K562 (cell line): ENCODE results near the gene ORAI3. TPM values are rescaled to one million over a fixed set of nuclear protein-coding genes. Genes with fewer than 3 reads are reported as not detected.

Experiments used
- BRCA1 ChIP-seq, 2 experiments: fragments of 450-650 bp in 1 of 2; sonication (generic) in 1 of 2; formaldehyde crosslinking in 1 of 2; IDR thresholded peaks; 2 replicates each; pipeline versions ENCODE4 v1.5.0 to v1.6.1; 2017 to 2020; ENCODE audit warnings: mild to moderate bottlenecking in 1 of 2, missing genetic modification reagents in 1 of 2
- ETV5 ChIP-seq: sonication (generic); formaldehyde crosslinking; IDR thresholded peaks from 2 replicates; pipeline ENCODE4 v1.4.0; 2020; ENCODE audit warnings: low read depth, mild to moderate bottlenecking, missing genetic modification reagents
- NEUROD1 ChIP-seq: fragments of 150-350 bp; IDR thresholded peaks from 2 replicates; pipeline ENCODE4 v1.6.1; 2014; ENCODE audit warnings: borderline replicate concordance, low read length, low read depth; ENCODE audit not compliant: partially characterized antibody
- NR1H2 ChIP-seq: sonication (generic); formaldehyde crosslinking; IDR thresholded peaks from 2 replicates; pipeline ENCODE4 v1.4.0; 2020; ENCODE audit warnings: mild to moderate bottlenecking, missing genetic modification reagents
- PHF8 ChIP-seq: fragments of 200-600 bp; sonication (generic); IDR thresholded peaks from 2 replicates; pipeline ENCODE4 v1.6.1; 2012; ENCODE audit warnings: mixed run types, mild to moderate bottlenecking, inconsistent platforms, low read length, moderate library complexity, borderline replicate concordance
- POLR2H ChIP-seq: IDR thresholded peaks from 2 replicates; pipeline ENCODE4 v1.6.1; 2016; ENCODE audit warnings: missing genetic modification characterization, low read depth, mild to moderate bottlenecking, control low read depth, missing compliant biosample characterization, moderate library complexity
- RERE ChIP-seq: sonication (generic); formaldehyde crosslinking; IDR thresholded peaks from 2 replicates; pipeline ENCODE4 v1.8.0; 2023; ENCODE audit warnings: missing genetic modification reagents, mild to moderate bottlenecking, borderline replicate concordance
- ZBTB40 ChIP-seq, 2 experiments: fragments of 450-650 bp in 1 of 2; sonication (generic) in 1 of 2; formaldehyde crosslinking in 1 of 2; IDR thresholded peaks; 2 replicates each; pipeline versions ENCODE4 v1.7.1 to v1.9.0; 2016 to 2022; ENCODE audit warnings: inconsistent platforms in 1 of 2, mild to moderate bottlenecking in 1 of 2, missing genetic modification reagents in 1 of 2
- ZNF655 ChIP-seq: fragments of 250-450 bp; sonication (Bioruptor Pico); IDR thresholded peaks from 2 replicates; pipeline ENCODE4 v1.5.0; 2021
- polyA plus RNA-seq, 8 experiments: library from polyadenylated mRNA; depleted of rRNA in 4 of 8; stranded (reverse) in 5 of 8; unstranded in 3 of 8; fragments of >200 nt; fragmentation: Nextera tagmentation in 2 of 8; fragmentation: Illumina TruSeq in 1 of 8; extraction: Ambion mirVana in 2 of 8; extraction: Trizol in 1 of 8; gene quantifications; 2 replicates each; pipeline versions ENCODE4 v1.2.1 to v1.2.3, GENCODE V29; 2011 to 2014; ENCODE audit warnings: inconsistent platforms in 1 of 8, missing spikeins in 1 of 8
- total RNA-seq, 7 experiments: library from RNA; depleted of rRNA in 6 of 7; stranded (reverse); fragments of >200 nt in 6 of 7; fragmentation: Illumina TruSeq in 2 of 7; extraction: Trizol in 2 of 7; gene quantifications; 2 replicates each; pipeline versions ENCODE4 v1.2.1 to v1.2.3, GENCODE V29; 2011 to 2021; ENCODE audit warnings: low replicate concordance in 1 of 7

Gene ORAI3
- total and polyA plus RNA-seq, 9 of the 15 experiments (the other 6 are each of a cell fraction or from before 2014, with no cell fraction given), result 4.9 to 23.3 (median 14.1) TPM

- TF ChIP-seq ZNF655 (CRISPR knock-in tag), result no peak
- TF ChIP-seq NEUROD1, result no peak
- TF ChIP-seq ETV5, result no peak
- TF ChIP-seq ZBTB40 (IDR thresholded peaks at IDR 0.05), result no peak
- no peak for TF ChIP-seq ZBTB40 (CRISPR knock-in tag; IDR thresholded peaks at IDR 0.05)
- TF ChIP-seq POLR2H (tag), result no peak
- TF ChIP-seq PHF8, result peak; percentile 30; the same call in 1 of the 2 replicates
- TF ChIP-seq BRCA1 (IDR thresholded peaks at IDR 0.05), result no peak
- no peak for TF ChIP-seq BRCA1 (CRISPR knock-in tag; IDR thresholded peaks at IDR 0.05)
- no peak for TF ChIP-seq NR1H2
- no peak for TF ChIP-seq RERE (CRISPR knock-in tag)
Observed at GRCh38 chr16:30992931-30993816, 44.3 kb downstream of the ORAI3 start (continued).
